ENCODE measurements around the gene MDP1. TPM values are rescaled to one million over a fixed set of nuclear protein-coding genes. Genes with fewer than 3 reads are reported as not detected.

The MDP1 gene
- total RNA-seq, 1 donor from 2014 or later, result 20.3 TPM

- DNase-seq (ENCODE audit: low spot score), result no peak
These were observed 16.9 kb downstream of the MDP1 start for GRCh38 chr14:24198814-24199524.

- no peak for DNase-seq (ENCODE audit: low spot score)
These were observed 18.8 kb downstream of the MDP1 start for GRCh38 chr14:24197056-24197450.

DNA sequence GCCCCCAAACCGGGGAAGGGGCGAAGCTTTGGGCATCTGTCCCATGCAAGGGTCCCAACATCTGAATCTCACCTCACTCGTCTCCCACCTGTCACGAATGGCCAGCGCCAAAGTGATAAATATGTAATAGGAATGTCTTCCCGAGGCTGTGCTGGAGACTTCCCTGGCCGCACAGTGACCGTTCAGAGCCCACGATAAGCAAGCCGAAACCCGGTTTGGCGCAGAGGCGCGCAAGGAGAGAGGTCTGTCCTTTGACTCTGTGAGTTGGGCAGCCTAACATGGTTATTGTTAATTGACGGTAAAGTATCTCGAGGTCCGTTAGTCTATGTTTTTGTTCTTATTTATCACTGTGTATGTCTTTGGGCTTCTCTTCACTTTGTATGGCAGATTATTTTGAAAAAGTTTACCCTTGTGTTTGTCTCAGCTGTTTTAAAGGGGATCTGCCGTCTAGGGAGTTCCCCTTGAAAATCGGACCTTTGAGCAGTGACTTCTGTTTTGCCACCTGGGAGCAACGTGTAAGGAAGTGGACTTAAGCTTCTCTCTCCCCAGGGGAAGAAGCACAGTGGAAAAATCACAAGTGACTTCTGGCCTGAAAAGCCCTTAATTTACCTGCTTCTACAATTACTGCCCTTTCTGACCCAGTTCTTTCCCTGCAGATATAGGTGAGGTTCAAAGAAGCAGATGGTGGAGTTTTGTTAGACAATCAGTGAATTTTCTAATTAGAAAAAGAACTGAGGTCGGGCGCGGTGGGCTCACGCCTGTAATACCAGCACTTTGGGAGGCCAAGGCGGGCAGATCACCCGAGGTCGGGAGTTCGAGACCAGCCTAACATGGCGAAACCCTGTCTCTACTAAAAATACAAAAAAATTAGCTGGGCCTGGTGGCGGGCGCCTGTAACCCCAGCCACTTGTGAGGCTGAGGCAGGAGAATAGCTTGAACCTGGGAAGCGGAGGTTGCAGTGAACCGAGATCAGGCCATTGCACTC lies 19.5 kb downstream of the MDP1 start:
- no peak for DNase-seq (ENCODE audit: low spot score)

DNA sequence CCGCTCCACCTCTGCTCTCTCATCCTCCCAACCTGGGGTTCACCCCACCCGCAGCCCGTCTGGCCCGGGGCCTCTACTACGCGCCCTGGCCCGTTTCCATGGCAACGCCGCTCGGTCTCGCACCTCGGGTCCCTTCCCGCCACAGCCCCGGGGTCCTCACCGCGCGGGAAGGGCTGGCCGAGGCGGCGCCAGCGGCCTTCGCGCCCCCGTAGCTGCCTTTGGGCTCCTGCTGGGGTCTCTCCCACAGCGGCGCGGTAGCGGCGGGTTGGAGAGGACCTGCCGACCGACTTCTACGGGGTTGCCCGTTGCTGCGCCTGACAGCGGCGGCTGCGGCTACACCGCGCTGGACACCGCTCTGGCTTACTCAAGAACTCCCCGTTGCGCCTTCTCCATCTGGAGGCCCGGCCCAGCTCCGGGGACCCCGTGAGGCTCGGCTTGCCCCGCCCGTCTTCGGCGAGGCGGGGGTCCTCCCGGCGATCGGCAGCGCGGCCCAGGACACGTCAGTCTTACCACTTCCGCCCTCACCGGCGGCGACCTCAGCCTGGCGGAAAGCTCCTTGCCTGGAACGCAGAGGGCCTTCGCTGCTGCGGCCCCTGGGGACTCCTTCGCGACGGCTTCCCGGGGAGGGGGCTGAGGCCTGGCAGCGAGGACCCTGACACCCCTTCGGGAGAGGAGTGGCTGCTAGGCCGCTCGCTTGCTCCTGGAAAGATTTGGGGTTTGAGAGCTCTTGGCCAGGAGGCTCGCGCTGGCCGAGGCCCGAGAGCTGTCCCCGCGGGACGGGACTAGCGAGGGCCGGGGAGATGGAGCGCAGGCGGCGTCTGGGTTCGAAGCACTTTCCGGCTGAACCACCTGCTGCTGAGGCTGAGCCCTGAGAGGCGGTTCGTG lies 20.4 kb downstream of the MDP1 start, which contains the start of gene TM9SF1:
Gene TM9SF1, minus strand, starts transcription at position 256 of the 885 bp plus-strand sequence. CDS start 422 bp downstream, outside the sequence.
- DNase-seq (ENCODE audit: low spot score), result peak; percentile 86

DNA sequence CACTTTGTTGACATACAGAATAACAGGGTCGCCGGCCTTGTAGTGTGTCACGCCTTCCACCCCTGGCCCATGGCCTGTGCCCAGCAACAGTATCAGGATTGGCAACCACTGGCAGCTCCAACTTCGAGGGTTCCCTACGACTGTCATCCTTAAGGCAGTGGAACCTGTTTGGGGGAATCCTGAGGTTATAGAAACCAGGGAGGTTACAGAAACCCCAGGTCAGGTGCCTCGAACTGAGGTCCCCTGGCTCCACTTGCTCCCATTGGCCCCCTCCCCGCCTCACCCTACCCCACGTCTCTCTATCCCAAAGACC lies 21.0 kb downstream of the MDP1 start:
- no peak for DNase-seq (ENCODE audit: low spot score)

GRCh38 chr14:24194186-24194872 lies 21.5 kb downstream of the MDP1 start:
- no peak for DNase-seq (ENCODE audit: low spot score)

GRCh38 chr14:24192933-24193332 lies 22.9 kb downstream of the MDP1 start:
- DNase-seq (ENCODE audit: low spot score), result no peak

- no peak for DNase-seq (ENCODE audit: low spot score)
These were observed 25.4 kb downstream of the MDP1 start for GRCh38 chr14:24190416-24190815.

GRCh38 chr14:24189460-24189859 lies 26.4 kb downstream of the MDP1 start:
- DNase-seq (ENCODE audit: low spot score), result no peak

DNA sequence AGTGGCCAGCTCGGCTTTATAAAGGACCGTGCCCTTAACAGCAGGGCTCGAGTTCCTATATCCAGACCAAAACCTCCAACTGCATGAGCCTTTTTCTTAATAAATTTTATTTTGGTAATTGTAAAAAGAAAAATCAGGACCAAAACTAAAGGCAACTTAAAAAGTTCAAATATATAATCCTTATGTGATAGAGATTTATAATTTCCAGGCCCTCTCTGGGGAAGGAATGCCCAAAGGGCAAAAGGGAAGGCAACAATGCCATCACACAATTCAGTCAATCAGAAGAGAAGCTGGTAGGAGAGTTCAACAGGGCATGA lies 26.8 kb downstream of the MDP1 start:
- no peak for DNase-seq (ENCODE audit: low spot score)

DNA sequence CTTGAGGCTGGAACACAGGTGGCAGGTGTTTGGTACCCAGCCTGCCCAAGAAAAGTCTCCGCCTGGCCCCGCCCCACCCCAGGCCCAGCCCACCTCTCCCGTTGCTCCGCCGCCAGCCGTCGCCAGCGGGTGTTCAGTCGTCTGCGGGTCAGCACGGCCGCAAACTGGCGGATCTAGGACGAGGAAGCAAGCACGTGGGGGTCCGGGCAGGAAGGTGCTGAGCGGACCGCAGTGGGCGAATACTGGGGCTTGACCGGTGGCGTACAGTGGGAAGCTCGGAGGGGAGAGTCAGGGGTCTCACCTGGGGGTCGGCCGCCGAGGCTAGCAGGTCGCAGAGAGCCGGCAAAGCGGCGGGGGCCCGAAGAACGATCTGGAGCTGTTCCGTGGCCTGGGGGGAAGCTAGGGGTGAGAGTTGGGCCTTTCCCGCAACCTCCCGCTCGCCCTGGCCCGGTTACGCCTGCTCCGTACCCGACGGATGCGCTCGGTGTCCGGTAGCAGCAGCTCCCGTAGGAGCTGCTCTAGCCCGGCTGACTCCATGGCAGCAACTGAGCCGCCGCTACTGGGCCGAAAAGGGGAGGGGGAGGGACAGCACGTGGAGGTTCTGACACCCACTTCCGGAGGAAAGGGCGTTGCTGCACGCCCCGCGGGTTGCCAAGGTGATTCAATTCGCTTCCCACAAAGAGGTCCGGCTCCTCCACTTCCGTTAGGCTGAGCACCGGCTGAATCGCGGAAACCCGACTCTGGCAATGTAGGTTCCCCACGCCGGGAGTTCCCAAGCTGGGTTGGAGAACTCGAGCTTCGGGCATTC lies 27.4 kb downstream of the MDP1 start, which contains the start of gene IPO4:
Gene IPO4, minus strand, starts transcription at position 566 of the 808 bp plus-strand sequence. Its CDS starts 29 bp downstream, at position 537.
- DNase-seq (ENCODE audit: low spot score), result peak; percentile 96

DNA sequence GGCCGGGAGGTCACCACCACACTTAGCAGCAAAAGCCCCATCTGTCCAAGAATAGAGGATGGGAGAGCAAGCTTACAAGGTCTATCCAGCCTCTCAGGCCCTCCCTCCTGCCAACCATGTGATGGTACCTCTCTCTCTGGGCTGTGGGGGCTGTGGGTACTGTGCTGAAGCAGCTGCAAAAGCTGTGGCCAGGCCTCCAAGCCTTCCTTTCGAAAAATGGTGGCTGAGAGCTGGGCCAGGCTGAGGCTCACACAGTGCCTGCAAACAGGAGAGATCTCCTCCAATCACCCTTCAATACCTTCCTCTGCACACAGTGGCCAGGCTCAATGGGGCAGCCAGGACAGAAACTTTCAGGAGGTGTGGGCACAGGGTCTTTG lies 28.3 kb downstream of the MDP1 start:
- DNase-seq (ENCODE audit: low spot score), result no peak

GRCh38 chr14:24186831-24187538 lies 28.9 kb downstream of the MDP1 start:
- DNase-seq (ENCODE audit: low spot score), result no peak

DNA sequence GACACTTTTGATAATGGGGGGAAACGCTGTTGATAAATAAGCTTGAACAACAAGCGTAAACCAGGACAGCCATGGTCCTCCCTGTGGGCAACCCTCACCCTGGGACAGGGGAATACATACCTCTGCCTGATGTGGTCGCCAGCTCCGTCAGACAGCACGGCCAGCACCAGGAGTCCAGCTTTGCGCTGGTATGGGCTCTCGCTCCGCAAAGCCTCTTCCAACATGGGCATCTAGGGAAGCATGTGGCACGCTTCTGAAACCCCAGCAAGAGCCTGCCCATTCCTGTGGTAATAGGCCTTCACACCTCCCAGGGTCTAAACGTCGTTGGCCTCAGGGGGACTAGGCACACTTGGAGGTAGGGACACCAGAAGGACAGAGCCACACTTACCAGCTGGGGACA lies 30.1 kb downstream of the MDP1 start:
- no peak for DNase-seq (ENCODE audit: low spot score)

DNA sequence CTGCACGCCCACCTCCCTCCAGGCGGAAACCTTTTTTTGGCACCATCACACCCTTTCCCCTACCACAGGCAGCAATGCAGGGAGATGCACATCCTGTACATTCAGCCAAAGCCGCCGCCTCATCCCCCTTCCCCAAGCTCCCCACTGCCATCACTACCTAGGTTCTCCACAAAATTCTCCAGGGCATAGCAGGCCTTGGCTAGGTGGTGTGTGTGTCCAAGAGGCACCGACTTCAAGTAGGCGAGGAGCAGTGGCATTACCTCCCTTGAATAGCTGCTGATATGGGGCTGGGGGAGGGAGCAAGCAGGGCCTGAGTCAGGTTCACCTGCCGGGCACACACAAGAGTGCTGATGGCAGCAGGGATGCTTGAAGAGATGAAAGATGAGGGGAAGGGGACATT lies 30.8 kb downstream of the MDP1 start:
- no peak for DNase-seq (ENCODE audit: low spot score)

DNA sequence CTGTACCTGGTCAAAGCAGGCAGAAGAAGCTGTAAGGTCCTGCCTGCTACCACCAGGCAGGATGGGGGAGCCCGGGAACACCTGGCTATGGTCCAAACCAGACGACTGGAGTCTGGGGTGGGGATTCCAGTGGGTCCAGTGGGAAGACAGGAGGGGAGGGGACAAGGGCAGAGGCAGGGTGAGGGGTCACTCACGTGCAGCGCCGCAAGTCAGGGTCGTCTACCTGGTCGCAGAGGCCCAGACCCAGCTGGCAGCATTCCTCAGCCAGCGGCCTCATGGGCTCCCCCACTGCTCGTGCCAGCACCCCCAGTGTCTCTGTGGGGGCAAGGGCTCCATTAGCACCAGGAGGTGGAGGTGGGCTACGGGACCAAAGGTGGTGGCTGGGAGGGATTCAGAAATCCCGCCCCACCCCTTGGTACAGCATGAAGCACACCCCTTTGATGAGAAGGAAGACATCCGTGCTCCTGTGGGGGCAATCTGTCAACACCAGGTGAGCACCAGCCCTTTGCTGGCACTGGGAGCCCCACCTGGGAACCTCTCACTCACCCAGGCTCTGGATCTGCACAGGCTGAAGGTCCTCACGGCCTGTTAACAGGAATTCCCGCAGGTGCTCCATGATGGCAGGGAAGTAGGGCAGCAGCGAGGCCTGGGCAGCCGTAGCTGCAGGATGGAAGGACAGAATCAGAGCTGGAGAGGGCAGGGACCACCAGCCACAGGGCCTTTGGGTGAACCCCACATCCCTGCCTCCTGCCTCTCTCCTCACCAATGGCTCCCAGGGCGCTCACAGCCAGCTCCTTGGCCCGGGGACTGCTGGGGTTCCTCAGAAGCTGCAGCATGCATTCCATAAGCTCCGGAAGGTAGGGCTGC lies 31.5 kb downstream of the MDP1 start:
- no peak for DNase-seq (ENCODE audit: low spot score)

DNA sequence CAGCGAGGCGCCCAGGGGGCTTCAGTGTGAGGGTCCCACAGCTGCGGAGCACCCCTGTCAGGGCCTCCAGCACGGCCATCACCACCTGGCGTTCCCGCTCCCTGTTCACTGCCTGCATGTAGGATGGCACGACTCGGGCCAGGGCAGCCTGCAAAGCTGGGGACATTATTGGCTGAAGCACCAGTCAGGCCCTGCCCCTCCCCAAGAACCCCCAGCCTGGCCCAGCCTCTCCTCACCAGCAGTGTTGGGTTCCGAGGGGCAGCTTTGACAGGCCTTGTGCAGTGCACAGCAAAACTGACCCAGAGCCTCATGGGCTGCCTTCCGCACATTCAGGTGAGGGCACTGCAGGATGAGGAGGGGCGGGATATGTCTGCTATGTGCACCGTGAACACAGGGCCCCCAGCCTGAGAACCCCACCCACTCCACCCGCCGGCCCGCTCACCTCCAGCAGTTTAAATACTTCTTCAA lies 32.8 kb downstream of the MDP1 start:
- DNase-seq (ENCODE audit: low spot score), result no peak

GRCh38 chr14:24182110-24182882 lies 33.6 kb downstream of the MDP1 start:
- DNase-seq (ENCODE audit: low spot score), result no peak
